HG02943 (cell line): ENCODE results near the gene NLE1.
"Not testable (repeated sequence)": the region's sequence is repeated elsewhere in the genome, so short reads cannot be mapped to it uniquely, and the experiment has no call there.

ENCODE experiments used
- ATAC-seq: cut with Tn5 transposase; IDR thresholded peaks from one replicate; pipeline ENCODE4 v1.9.1; 2021; ENCODE audit warnings: mild to moderate bottlenecking, low read depth, moderate library complexity; ENCODE audit not compliant: unreplicated experiment

NLE1 gene

DNA sequence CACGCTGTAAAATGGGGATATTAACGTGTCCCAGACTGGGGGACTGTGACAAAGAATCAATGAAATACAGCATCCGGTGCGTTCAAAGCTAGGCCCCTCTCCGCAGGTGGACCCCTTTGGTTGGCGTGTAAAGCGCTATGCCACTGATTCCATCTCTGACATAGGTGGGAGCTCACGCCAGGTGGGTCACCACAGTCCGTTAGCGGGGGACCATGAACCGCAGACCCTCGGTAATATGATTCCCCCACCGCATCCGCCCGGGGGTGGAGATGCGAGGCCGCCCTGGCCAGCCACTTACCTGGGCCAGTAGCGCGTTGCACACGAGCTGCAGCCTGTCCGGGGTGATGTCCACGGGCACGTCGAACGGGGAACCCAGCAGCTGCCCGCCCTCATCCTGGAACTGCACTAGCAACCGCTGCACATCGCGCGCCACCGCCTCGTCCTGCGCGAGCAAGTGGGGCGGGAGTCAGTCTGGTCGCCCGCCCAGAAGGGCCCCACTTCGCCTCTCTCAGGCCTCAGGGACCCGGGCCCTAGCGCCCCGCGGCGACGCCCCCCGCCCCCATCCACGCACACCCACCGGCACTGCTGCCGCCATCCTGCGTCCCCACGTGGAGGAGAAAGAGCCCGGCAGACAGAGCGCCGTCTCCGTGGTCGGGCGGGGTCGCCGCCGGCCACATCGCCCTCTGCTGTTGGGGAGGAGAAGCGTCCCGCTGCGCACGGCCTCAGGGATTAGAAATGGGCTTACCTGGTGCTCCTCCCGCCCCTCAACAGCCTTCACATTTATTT lies at the start of gene NLE1:
Gene NLE1, minus strand, starts transcription at position 623 of the 786 bp plus-strand sequence. Its CDS starts 28 bp downstream, at position 595.
- ATAC-seq = no peak

DNA sequence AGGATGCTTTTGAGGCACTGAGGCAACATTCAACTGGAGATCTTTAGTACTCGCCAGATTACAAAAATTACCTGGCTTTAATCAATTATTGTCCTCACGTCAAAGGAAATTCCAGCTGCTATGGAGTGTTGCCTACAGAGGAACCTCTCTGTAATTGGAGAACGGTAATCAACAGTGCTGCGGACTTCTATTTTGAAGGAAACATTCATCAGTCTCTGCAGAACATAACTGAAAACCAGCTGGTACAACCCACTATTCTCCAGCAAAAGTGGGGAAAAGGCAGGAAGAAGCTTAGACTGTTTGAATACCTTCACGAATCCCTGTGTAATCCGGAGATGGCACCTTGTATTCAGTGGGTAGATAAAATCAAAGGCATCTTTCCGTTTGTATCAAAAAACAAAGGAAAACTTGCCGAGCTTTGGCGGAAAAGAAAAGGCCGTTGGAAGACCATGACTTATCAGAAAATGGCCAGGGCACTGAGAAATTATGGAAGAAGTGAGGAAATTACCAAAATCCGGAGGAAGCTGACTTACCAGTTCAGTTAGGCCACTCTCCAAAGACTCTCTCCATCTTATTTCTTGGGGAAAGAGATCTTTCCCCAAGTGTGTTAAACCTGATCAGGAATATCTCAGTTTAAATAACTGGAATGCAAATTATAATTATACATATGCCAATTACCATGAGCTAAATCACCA lies 49.0 kb upstream of the NLE1 start:
- ATAC-seq = no peak

DNA sequence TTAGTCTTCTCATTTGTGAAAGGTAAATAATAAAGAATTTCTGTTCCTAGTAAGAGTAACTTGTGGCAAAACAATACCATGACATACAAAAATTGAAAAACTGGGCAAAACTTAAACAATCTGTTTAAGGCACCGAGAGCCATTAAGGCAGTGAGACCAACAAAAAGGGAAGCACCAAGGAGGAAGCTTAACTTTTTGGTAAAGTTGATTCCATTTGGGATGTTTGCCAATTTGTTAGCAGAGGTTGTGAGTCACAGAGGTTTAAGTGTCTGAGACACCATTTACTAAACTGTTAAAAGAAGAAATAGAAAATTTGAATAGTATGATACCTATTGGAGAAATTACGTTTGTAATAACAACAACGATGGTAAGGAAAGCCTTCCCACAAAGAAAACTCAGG lies 47.2 kb upstream of the NLE1 start:
- no peak for ATAC-seq

DNA sequence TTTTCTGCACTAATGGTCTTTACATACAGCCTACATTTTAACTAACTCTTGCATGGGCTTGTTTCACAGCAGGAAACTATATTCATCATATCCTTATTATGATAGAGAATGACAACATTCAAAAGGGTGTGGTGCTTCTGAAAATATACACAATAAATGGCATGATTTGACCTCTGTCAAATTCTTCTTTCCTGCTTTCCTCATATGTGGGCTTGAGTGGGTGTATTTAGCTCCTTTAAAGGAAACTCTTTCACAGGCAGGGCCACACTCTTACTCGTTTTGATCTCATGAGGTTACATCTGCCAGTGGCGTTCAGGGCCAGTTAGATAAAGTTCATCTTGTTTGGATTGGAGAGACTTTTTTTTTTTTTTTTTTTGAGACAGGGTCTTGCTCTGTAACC lies 46.0 kb upstream of the NLE1 start:
- ATAC-seq = no peak

DNA sequence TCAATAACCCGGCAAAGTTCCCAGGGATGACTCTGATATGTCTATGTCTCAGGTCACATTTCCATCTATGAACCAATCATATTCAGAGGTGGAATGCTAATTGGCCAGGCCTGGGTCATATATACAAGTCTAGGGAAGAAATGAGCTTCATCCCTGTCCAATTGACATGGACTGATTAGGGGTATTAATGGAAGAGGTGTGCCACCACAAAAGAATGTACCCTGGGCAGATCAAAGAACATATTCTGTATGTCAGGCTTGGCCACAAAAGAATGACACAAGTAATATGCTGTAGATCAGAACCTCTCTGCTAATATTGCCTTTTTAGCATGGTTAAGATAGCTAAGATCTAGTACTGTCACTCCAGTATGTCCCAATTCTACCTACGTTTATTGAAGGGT lies 45.4 kb upstream of the NLE1 start:
- ATAC-seq = no peak

DNA sequence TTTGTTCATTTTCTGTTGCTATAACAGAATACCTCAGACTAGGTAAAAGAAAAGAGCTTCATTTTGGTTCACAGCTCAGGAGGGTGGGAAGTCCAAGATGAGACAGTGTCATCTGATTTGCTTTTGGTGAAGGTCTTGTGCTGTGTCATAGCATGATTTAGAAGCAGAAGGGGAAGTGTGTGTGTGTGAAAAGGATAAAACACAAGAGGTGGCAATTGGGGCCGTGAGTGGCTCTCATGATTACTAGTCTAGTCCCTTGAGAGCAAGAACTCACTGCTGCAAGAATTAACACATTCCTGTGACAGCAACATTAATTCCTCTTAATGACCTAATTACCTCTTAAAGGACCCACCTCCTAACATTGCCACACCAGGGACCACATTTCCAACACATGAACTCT lies 43.7 kb upstream of the NLE1 start:
- no peak for ATAC-seq

DNA sequence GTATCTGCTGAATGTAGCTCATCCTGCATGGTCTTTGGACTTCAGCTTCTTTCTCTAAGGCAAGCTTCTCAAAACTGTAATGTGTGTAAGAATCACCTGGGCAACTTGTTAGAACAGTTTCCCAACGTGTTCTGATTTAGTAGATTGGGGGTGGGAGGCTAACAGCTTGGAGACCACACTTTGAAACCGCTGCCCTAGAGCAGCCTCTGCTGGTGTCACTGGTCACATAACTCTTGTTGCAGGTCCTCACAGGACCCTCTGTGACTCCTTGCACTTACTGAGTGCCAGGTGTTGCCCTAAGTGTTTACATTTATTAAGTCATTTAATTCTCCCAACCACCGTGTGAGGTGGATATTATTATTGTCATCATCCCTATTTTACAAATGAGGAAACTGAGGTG lies 42.2 kb upstream of the NLE1 start:
- ATAC-seq = no peak

DNA sequence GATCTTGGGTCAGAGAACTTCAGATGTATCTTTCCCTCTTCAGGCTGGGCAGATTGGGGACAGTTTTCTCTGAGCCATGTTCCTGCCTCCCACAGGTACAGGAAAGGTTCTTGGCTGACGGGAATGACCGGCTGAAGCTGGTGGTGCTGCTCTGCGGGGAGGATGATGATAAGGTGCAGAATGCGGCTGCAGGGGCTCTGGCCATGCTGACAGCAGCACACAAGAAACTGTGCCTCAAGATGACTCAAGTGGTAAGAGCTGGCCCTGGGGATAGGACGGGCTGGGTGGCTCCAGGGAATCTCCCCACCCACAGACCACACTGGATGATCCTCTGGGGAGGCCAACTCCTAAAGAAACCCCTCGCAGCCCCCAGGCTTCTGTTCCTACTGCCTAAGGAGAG lies 41.2 kb upstream of the NLE1 start:
- no peak for ATAC-seq

DNA sequence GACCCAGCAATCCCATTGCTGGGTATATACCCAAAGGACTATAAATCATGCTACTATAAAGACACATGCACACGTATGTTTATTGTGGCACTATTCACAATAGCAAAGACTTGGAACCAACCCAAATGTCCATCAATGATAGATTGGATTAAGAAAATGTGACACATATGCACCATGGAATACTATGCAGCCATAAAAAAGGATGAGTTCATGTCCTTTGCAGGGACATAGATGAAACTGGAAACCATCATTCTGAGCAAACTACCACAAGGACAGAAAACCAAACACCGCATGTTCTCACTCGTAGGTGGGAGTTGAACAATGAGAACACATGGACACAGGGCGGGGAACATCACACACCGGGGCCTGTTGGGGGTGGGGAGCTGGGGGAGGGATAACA lies 37.3 kb upstream of the NLE1 start:
- ATAC-seq = not testable (repeated sequence)

DNA sequence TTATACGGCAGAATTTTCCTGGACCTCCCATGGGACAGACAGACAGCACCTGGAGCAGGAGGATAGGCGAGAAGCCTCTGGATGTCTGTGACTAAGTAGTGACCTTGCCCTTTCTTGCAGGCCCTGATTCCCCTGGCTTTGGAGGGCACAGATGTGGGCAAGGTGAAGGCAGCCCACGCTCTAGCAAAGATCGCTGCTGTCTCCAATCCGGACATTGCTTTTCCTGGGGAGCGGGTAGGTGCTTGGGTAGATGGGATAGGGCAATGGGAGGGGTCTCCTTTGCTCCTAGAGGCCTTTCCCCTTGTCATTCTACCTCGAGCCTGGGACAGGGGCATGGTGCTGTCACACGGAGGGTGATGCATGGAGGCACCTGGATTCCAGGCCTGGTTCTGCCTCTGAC lies 34.8 kb upstream of the NLE1 start:
- ATAC-seq = no peak

DNA sequence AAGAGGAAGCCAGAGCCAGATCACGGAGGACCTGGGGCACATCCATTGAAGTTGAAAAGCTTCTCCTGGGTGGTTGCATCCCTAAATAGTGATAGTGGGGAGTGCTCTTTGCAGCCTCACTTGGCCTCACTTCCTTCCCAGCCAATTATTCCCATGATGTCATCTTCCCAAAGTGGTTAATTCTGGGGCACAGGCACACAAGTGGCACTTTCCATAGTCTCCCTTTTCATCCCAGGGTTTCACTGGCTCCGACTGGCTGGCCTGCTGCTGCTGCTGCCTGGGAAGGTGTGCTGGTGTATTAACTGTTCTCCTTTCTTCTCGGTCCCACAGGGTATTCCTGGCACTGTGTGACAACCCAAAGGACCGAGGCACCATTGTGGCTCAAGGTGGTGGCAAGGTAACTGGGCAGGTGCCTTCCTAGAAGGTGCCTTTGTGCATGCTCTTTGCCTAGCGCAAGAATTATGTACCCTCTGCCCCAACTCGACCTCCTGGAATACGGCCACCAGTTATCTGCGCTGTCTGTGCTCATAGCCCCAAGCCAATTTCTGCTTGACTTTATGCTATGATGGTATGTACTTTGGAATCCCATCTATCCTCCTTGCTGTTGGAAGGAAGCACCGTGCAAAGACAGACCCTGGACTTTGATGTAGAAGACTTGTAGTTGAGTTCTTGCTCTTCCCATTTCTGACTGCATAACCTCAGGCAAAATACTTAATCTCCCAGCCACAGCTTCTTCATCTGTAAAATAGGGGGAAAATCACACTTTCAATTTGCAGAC lies 33.7 kb upstream of the NLE1 start:
- ATAC-seq = no peak

DNA sequence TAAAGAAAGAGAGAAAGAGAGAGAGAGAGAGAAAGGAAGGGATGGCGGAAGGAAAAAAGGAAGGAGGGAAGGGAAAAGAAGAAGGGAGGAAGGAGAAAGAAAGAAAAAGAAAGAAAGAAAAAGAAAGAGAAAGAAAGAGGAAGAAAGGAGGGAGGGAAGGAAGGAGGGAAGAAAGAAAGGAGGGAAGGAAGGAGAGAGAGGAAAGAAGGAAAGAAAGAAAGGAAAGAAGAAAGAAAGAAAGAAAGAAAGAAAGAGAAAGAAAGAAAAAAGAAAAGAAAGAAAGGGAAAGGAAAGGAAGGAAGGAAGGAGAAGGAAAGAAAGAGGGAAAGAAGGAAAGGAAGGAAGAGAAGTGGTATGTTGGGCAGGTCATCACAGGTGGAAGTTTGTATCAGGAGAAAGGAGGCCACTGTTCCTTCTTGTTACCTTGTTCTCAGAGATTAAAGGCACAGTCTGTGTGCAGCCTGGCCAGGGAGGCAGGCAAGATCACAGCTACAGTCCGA lies 32.8 kb upstream of the NLE1 start:
- ATAC-seq = no peak

DNA sequence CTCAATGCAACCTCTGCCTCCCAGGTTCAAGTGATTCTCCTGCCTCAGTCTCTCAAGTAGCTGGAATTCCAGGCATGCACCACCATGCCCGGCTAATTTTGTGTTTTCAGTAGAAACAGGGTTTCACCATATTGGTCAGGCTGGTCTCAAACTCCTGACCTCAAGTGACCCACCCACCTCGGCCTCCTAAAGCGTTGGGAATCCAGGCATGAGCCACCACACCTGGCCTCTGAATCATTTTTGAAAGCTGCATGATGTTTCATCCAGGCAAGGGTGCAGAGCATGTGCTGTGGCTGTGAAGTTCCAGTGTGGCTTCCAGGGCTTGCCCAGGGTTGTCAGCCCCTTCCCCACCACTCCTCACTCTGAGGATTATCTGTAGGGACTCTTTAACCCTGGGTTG lies 30.2 kb upstream of the NLE1 start:
- ATAC-seq = not testable (repeated sequence)

DNA sequence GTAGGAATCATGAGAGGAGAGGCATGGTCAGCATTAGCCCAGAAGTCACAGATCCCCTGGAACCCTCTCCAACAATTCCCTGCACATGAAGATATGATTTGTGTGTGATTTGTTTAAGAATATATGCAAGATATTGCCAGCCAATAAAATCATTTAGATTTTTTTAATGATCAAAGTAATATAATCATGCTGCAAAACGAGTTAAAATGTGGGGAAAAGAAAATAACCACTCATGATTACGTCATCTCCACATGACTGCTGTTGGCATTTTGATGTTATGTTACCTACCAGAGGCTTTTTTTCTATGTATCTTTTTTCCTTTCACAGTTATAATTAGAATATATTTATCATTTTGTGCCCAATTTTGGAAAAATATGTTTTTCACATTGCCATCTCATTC lies 29.7 kb upstream of the NLE1 start:
- no peak for ATAC-seq

DNA sequence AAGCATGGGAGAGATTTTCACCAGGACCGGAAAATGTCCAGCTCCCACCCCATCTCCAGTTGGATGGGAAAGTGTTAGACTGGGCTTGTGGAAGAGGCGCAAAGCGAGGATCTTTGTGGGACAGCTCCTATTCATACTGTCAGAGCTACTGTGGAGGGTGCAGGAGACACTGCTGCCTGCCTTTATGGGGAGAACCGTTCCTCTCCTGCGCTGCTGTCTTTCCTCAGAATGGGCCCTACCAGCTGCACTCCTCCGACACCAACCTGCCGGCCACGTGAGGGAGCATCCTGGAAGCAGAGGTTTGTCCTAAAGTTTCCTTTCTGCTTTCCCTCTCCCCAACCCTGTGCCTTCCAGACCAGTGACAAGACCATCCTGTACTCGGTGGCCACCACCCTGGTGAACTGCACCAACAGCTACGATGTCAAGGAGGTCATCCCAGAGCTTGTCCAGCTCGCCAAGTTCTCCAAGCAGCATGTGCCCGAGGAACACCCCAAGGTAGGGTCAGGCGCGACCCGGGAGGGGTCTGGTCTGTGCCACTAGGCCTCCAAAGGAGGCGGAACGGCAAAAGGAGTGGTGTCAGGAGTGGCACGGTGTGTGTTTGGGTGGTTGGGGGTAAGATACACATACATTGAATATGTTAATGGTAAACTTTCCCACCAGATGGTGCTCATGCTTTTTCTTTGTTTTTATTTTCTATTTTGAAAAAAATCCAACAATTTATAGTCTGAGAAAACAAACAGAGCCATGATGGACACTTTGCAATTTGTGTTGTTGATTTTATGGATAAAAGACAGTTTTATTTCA lies 29.1 kb upstream of the NLE1 start:
- no peak for ATAC-seq

DNA sequence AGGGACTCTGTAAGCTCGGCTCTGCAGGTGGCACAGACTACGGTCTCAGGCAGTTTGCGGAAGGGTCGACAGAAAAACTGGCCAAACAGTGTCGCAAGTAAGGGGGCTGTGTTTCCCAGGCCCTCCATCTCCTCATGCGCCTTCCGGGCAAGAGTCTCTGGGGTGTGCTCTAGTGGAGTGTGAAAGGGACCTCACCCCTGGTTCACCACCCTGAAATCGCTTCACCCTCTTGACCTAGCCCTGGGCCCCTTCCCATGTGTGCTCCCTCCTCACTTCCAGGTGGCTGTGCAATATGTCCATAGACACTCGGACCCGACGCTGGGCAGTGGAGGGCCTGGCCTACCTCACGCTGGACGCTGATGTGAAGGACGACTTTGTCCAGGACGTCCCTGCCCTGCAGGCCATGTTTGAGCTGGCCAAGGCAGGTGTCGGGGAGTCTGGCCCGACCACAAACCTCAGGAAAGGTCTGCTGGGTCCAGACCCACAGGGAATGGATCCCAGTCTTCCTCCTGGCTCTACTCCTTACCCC lies 27.8 kb upstream of the NLE1 start:
- no peak for ATAC-seq

DNA sequence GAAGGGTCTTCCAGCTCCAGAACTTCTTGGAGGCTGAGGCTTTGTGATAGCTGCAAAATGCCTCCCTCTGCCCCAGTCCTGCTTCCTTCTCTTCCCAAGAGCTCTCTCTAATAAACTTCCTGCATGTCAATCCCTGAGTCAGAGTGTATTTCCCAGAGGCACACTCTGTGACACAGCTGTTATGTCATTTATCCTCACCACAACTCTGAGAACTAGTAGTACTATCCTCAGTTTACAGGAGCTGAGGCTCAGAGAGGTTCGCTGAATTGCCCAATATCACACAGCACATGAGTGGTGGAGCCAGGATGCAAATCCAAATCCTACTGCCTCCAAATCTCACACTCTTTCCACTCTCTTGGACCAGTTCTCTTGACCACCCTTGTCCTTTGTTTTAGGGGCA lies 25.6 kb upstream of the NLE1 start:
- no peak for ATAC-seq

DNA sequence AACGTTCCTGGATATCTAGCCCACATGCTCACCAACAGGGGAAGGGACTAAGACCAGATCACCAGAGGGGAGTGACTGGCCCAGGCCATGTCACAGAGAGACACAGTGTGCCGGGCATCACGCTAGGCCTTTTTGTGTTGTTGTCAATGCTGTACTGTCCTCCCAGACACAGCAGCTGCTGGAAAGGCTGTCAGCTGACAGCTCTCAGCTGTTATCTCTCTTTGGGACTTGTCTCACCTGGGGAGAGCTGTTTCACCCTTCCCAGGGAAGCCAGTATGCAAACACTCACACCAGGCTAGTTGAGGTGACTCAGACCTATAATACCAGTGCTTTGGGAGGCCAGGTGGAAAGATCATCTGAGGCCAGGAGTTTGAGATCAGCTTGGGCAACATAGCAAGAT lies 24.9 kb upstream of the NLE1 start:
- ATAC-seq = no peak

DNA sequence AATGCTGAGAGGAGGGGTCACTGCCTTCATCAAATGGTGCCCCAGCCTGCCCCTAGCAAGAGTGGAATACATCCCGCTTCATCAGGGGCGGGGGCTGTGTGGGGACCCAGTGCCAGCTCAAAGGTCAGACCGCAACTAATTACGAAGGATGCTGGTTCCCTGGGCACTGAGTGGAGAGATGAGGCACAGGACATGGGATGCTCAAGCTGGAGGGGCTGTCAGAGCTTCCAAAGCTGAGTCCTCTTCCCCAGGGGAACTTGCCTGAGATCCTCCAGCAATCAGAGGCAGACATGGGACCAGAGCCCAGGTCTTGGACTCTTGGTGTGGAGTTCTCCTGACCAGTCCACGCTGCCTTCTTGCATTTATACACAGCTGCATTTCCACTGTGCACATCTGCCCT lies 24.4 kb upstream of the NLE1 start:
- ATAC-seq = no peak

DNA sequence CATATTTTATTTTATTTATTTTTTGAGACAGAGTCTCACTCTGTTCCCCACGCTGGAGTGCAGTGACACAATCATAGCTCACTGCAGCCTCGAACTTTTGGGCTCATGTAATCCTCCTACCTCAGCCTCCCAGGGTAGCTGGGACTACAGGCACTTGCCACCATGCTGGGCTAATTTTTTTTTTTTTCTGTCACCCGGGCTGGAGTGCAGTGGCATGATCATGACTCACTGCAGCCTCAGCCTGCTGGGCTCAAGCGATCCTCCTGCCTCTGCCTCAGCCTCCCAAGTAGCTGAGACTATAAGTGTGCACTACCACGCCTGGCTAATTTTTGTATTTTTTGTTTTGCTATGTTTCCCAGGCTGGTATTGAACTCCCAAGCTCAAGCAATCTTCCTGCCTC lies 22.6 kb upstream of the NLE1 start:
- ATAC-seq = no peak
